Activated CD4-positive, alpha-beta T cell treated with anti-CD3 and anti-CD28 coated beads, Interleukin-2, Interleukin-4, amounts not matched to agents 100 ng/mL and 50 ng/mL, durations not matched to agents 16 hours and 8 hours (primary cell): Measurements from ENCODE around the gene TTYH3.

Experiments used
- DNase-seq: peaks from one replicate; pipeline ENCODE4 v3.0.0-alpha.2; 2020; ENCODE audit warnings: low spot score

TTYH3 gene

DNA sequence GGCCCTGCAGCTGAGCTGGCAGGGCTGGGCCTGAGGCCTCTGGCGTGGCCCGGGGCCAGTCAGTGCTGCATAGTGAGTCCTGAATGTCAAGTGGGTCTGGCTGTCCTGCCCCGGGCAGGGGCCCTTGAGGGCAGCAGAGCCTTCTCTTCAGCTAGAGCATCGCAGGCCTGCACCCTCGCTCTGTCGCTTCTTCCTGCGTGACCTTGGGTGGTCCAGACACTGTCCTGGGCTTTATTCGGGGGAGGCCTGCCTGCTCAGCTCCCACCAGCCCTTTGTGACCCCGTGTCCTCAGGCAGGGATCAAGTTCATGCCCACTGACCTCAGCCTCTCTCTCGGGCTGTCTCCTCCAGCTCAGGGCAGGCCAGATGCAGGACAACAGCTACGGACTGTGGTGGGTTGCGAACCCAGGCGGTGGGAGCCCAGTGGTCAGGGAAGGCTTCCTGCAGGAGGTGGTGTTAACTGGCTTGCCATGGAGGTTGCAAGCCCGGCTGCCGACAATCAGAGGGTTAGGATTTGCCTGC lies 3.4 kb downstream of the TTYH3 start:
- DNase-seq = no peak

DNA sequence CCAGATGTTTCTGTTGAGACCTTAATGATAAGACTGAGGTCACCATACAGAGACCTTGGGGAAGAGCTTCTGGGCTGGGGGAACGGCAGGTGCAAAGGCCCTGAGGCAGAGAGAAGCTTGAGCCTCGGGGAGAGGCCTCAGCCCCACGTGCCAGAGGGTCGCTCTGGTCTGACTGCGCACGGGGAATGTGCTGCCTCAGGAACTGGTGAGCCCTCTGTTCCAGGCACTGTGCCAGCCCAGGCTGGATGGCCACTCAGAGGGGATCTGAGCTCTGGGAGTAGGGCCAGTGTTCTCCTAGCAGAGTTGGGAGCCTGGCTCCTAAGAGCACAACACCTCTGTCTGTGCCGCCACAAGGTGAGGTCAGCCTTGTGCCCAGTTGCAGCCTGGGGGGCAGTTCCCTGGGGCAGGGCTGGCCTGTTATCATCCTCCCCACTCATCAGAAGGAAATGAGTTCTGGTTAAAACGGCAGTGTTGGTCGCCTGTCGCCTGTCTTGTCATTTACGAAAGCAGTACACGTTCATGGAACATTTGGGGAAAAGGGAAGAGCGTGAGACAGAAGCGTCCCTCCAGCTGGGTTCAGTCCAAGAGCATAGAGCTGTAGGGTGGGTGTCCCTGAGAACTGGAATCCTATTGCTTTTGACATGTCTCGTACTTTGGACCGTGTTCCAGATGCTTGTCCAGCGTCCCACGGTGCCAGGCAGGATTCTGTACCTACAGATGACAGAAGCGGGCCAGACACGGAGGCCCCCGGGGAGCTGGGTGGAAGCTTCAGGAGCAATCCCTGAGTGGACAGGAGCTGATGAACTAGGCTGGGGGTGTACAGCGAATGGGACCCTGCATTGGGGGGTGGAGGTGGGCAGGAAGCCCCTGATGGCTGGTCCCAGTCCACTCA lies 4.3 kb downstream of the TTYH3 start:
- no peak for DNase-seq

DNA sequence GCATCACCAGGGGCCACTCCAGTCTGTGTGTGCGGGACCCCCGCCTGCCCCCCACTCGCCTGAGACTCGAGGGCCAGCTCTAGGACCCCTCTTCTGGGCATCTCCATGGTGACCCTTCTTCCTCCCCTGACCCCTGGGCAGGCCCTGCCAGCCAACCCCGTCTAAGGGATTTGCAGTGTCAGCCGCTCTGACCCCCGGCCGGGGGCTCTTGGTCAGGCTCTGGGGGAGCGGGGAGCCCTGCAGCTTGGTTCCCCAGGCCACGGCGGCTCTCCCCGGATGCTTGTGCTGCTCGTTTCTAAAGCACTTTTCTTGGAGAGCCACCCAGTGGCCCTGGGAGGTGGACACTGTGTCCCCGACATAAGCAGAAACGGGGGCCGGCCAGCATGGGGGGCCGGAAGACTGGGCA lies 5.3 kb downstream of the TTYH3 start:
- no peak for DNase-seq

DNA sequence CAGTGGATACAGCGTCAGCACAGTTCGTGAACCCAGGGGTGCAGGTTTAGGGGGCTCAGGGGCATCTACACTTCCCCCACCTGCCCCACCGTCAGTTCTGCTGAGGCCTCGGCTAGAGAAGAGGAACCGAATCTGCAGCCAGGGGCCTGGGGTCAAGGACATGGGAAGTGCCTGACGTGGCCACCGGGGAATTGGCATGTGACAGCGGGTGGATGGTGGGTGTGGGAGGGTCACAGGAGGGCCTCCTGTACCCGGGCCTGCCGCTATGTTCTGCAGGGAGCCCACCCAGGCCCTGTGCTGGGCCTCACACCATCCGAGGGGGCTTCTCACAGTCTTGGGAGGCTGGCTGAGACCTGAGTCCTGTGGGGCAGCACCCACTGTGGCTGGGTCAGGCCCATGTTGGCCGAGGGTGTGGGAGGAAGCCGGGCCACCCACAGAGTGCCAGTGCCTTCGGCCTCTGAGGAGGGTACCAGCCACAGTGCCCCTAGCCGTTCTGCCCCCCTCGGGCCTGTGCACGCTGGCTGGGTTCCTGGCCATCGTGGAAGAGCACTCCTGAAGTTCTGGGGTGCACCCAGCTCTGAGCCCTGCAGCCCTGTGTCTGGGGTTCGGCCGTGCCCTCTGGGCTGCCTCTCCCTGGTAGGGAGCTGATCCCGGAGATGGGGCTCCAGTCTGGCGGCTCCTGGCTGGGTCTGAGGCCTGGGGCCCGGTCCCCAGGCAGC lies 5.9 kb downstream of the TTYH3 start:
- no peak for DNase-seq

DNA sequence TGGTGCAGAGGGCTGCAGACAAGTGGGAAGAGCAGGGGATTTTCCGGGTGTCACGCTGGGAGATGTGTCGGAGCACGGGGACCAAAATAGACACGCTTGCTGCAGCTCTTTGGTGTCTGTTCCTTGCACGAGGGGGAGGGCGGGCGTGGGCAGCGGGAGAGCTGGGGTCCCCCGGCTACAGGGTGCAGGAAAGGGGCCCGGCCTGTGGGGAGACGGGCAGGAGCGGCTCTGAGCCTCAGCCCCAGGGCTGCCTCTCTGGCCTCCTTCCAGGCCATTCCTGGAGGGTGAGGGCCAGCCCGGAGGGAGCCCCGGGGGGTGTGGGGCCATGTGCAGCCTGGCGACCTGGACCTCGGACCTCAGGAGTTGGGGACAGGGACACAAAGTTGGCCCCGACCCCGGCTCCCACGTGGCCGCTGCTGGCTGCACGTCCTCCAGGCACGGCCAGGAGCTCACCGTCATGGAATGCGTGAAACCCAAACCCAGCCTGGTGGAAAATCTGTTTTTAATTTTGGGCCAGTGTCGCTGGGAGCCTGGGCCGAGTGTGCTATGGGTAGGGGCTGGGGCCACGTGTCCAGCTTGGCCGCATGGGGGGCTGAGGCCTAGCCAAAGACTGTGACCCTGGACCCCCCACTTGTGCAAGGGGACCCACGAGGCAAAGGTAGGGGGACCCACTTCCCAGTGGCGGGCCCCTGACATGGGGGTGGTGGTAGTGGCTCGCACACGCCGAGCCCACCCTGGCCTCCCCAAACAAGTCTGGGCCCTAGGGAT lies 6.6 kb downstream of the TTYH3 start:
- DNase-seq = no peak

DNA sequence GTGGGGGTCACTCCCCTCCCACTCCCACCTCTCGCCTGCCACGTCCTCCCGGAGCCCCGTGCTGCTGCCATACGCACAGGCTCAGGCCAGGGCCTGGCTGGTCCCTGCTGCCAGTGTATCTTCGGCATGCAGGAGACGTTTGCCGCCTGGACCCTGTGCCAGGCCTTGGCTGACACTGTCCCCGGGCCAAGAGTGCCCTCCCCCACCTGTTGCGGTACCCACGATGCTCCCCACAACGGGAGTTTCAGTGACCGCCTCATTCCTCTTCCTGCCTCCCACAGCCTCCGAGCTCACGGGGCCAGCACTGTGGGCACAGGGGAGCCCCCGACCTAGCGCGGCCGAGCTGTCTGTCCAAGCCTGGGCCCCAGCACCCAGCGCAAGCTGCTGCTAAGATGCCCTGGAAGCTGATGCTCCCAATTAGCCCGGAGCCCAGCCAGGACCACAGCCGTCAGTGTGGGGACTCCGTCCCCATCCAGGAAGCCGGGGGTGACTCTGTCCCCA lies 7.4 kb downstream of the TTYH3 start:
- no peak for DNase-seq

DNA sequence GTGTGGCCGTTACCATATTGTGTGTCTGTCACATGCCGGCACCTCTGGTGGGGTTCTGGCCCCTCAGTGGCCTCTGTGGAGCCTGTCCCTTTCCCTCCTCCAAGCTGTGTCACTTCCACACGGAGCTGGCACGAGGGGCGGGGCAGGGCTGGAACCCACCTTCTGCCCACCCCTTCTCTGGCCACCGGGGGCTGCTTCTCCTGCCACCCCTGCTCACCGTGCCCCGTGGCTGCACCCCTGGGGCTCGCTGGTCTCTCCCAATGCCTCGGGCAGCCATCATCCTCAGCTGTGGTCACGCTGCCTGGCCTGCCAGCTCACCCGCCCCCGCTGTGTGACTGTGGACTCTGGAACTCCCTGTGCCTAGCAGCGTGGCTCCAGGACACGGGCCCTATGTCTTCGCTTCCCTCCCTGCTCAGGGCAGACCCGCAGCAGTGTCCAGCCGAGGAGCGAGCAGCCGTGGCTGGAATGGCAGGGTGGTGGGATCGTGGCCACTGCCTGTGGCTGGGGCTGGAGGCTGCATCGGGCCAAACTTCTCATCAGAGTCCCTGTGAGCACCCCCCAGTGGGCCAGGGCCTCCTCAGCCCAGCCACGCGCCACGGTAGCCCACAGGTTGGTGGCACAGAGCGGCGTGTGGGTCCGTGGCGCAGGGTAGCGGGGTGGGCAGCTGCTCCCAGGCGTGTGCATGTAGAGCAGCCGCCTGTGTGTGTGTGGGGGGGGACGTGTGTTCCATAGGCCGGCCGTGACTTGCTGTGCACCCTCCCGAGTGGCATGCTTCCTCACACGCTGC lies 8.1 kb downstream of the TTYH3 start:
- DNase-seq = no peak

DNA sequence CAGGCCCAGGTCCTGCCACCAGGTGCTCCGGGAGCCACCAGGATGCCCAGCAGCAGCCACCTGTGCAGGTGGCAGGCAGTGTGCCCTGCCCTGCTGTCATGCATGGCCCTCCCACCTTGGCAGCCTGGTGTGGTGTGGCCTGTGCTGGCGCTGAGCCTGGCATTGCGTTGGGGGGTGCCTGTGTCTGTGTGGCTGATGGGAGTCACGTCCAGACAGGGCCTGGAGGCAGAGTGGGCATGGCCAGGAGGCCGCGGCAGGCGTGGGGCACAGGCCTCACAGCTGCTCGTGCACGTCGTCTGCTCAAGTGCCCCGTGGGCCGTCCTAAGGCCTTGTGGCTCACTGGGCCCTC lies 8.7 kb downstream of the TTYH3 start:
- no peak for DNase-seq

DNA sequence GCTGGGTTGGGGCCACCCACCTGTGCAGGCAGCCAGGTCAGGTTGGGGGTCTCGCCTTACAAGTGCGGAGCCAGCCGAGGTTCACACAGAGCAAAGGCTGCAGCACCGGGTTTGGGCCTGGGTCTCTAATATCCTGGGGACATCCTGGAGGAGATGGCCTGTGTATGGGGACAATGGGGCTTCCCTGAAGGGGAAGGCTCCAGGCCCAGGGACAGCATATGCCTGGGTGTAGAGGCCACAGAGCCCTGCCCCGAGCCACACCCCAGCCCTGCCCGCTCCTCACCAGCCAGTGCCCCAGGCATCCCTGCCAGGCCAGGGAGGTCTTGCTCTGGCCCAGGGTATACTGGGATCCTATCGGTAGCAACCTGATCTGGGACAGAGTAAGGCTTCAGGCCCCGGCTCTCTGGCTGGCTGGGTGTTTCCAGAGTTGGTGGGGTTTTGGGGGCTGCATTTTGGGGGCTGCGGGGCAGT lies 9.1 kb downstream of the TTYH3 start:
- DNase-seq = no peak

DNA sequence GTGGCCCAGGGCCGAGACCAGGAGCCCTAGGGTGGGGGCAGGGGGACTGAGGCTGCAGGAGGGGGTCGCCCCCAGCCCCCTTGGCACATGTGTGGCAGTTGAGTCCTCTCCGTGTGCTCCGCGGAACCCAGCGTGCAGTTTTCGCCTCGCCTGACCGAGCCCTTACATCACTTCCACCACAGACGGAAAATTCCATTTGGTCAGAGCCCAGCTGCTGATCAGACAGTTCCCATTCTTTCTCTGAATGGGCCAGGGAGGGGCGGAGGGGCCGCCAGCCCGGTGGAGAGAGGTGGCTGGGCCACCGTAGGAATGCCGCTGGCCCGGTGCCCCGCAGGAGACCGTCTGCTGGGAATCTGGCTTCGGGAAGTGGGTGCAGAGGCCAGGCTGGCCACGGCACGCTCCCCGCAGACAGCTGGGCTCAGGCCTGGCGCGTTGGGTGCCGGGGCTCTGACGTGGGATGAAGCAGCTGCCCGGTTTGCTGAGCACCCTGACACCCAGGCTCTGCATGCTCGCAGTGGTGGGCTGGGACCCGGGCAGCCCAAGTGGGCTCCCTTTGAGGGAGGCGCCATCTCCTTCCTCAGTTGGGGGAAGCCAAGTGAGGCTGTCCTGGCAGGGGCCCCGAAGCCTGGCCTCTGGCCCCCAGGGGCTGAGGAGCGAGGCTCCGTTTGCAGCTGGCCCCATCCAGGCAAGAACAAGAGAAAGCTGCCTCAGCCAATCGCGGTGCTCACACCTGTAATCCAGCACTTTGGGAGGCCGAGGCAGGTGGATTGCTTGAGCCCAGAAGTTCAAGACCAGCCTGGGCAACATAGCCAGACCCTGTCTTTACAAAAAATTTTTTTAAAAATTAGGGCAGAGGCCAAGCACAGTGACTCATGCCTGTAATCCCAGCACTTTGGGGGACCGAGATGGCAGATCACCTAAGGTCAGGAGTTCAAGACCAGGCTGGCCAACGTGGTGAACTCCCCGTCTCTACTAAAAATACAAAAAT lies 9.9 kb downstream of the TTYH3 start:
- DNase-seq = no peak

DNA sequence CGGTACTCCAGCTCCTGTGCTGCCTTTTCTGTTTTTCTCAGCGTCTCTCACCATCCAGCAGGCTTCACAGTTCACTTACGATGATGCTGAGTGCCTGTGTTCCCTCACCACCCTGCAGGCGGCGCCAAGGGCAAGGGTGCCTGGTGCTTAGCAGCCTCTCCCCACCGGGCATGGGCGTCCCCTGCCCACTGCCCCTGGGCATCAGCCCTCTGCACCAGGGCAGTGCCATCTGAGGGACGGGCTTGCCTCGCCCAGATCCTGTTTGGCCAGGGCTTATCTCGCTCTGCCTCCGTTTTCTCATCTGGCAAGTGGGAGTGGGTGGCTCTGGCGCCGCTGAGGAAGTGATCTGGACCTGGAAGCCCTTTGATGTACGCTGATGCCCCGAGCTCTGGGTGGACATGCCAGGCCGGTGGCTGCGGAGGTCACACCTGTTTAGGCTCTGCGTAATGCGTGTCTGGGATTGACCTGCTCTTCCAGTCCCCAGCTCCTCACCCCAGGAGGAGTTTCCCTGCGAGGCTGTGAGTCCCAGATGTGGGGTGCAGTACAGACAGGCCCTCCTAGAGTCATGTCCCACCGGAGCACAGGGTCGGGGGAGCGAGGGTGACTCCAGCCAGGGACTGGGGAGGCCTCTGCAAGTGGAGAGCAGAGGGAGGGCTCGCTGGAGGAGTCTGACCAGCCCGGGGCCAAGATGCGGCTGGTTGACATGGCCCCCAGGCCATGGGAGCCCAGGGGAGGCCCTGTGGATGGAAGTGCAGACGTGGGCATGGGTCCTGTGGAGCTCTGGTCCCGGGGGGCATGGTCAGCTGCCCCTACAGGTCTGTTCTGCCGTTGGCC lies 11.8 kb downstream of the TTYH3 start:
- no peak for DNase-seq

DNA sequence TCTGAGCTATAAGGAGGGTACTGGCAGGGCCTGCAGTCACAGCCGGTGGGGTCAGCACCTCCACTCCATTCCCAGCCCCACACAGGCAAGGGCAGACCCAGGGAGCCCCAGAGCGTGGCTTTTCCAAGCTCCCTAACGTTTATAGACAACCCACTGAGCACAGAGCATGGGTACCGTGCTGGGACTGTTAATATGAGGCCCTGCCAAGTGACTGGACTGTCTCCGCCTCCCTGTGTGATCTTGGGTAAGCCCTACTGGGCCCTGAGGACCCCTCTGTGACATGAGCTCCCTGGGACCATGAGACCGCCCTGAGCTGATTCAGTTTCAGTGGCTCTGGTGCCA lies 12.4 kb downstream of the TTYH3 start:
- no peak for DNase-seq

DNA sequence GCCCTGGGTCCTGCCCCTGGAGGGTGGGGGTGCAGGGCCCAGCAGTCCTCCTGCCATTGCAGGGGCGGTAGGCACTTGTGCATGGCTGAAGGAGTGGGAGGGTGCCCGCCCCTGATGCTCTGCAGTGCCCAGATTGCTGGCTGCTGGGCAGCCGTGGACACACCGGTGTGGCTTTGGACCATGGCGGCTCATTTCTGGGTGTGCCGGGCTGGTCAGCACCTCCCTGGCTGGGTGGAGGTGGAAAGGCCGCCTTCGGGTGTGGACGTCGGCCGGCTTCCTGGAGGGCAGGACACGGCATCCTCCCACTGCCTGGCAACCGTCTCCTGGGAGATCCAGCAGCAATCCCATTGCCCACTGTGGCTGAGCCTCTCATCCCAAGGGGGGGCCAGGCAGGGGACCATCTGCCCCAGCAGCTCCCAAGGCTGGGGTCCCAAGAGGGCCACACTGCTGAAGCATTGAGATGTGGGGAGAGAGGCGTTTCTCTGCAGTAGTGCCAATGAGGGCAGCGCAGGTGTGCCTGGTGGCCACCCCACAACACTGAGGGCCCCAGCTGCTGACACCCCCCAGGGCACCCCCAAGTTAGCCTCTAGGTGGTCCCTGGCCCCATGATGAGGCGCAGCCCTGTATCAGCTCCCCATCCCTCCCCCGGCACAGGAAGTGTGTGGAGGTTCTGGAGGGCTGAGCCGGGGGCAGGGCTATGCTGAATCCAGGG lies 12.9 kb downstream of the TTYH3 start:
- no peak for DNase-seq

DNA sequence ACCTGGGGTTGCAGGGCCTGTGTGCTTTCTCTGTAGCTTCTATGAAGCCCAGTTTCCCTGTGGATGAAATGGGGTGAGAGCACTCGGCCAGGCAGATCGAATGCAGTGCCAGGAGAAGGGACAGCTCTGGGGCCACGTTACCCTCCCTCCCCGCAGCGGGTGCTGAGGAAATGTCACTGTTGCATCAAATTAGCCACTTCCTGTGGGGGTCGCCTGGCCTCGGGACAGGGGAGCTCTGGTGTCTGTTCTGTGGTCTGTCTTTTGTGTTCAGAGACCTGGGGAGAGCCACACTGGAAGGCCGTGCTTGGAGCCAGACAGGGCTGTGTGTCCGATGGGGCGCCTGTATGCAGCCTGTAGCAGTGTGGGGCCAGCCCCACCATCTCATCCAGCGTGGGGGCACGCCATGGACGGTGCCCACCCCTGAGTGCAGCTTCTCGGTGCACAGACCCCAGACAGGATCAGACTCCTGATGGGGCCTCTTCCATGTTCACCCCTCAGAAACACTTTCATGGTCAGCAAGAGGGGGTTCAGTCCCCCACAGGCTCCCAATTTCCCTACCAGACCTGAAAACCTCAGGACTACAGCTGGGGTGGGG lies 13.6 kb downstream of the TTYH3 start:
- peak; percentile 34 for DNase-seq

DNA sequence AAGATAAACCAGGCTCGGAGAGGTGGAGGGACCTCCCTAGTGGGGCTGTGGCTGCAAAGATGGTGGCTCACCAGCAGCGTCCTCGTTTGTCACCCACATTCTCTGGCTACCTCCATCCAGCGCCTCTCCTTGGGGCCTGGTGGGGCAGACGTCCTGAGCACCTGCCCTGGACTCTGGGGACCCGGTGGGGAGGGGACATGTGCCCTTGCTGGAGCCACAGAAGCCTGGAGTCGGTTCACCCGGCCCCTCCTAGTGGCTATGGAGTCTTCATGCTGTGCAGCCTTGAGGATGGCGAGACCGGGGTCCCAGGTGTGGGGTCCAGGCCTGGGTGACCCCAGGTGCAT lies 14.5 kb downstream of the TTYH3 start:
- no peak for DNase-seq

DNA sequence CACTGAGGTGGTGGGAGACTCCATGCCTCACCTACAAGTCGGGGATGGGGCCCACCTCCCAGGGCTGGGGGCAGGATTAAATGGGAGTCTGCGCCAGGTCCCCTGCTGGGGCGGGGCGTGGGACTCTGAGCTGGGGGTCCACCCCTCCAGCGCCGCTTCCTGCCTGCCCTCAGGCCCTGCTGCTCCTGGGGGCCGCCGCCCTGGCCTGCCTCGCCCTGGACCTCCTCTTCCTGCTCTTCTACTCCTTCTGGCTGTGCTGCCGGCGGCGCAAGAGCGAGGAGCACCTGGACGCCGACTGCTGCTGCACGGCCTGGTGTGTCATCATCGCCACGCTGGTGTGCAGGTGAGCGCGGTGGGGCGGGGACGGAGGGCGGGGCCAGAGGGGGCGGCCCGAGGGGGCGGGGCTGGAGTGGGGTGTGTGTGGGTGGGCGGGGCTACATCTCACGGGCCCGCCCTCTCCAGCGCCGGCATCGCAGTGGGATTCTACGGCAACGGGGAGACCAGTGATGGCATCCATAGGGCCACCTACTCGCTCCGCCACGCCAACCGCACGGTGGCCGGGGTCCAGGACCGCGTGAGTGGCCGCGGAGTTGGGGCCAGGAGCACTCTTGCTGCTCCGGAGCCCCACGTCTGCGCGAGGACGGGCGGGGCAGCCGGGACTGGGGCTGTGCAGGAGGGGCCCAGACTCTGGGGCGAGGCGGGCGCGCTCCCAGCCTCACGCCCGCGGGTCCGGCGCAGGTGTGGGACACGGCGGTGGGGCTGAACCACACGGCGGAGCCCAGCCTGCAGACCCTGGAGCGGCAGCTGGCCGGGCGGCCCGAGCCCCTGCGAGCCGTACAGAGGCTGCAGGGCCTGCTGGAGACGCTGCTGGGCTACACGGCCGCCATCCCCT lies 15.1 kb downstream of the TTYH3 start:
- no peak for DNase-seq

DNA sequence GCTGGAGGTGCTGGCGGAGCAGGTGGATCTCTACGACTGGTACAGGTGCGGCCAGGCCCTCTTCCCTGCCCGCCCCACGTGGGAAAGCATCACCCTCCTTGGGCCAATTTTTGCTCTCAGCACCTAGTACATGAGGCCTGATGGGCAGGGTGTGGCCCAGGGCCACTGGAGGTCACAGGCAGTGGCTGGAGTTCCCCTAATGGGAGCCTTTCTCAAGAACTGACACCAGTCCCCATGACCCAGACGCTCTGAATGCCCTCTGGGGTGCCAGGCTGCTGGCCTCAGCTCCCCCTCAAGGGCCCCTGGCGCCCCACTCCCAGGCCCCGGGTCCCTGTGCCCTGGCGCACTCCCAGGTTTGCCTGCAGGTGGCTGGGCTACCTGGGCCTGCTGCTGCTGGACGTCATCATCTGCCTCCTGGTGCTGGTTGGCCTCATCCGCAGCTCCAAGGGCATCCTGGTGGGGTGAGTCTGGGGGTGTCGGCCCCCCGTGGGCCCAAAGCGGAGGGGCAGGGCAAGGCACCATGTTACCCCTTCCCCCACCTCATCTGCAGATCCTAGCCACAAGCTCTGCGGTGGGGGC lies 15.9 kb downstream of the TTYH3 start:
- DNase-seq = no peak
